HCT116 (cell line): Measurements from ENCODE around the gene ENDOD1. TPM values are rescaled to one million over a fixed set of nuclear protein-coding genes. Genes with fewer than 3 reads are reported as not detected.

Source experiments
- ATAC-seq: fragments of 200-7000 bp; cut with Tn5 transposase; 2 replicates; pipeline ENCODE4 v1.9.1; 2020; ENCODE audit warnings: mild to moderate bottlenecking, moderate library complexity
- BruUV-seq: library from RNA; stranded (reverse); fragments of 400-500 nt; replicated peaks from 2 replicates; lab custom pipeline; 2021; lab: Mats Ljungman, UMichigan
- CTCF ChIA-PET: fragments of 300-600 bp; sonication (Branson Sonifier 250); formaldehyde crosslinking; loops from one replicate; lab custom pipeline; 2021; ENCODE audit warnings: antibody characterized with exemption; lab: Charles Lee
- POLR2A ChIA-PET: fragments of 300-600, 350-600 bp; sonication (Branson Sonifier 250); formaldehyde crosslinking; loops from one replicate; lab custom pipeline; 2021; ENCODE audit warnings: antibody characterized with exemption; lab: Charles Lee
- RAD21 ChIA-PET, 2 experiments: fragments of 300-600 bp; sonication (Branson Sonifier 250); formaldehyde crosslinking; loops; one replicate each; lab custom pipeline; 2023; ENCODE audit warnings: low total read pairs in 2 of 2; ENCODE audit not compliant: uncharacterized antibody in 2 of 2, unreplicated experiment in 2 of 2, low non-redundant PET in 1 of 2; lab: Charles Lee
- DNase-seq: peaks from one replicate; pipeline ENCODE4 v3.0.0-alpha.2; 2010; ENCODE audit warnings: low read depth, low spot score
- H2AFZ ChIP-seq: fragments of 200-600 bp; shearing (Covaris generic), sonication (generic); 2 replicates; pipeline ENCODE4 v1.6.1; 2017; ENCODE audit warnings: low read depth, mixed run types, mixed read lengths, antibody characterized with exemption, low read length; ENCODE audit not compliant: poor library complexity, severe bottlenecking
- H3K27ac ChIP-seq: 2 replicates; pipeline ENCODE4 v1.5.1; 2012; ENCODE audit warnings: low read depth, low read length
- H3K27me3 ChIP-seq: fragments of 200-600 bp; sonication (generic); 2 replicates; pipeline ENCODE4 v1.6.1; 2016; ENCODE audit warnings: mixed run types, low read length, mixed read lengths; ENCODE audit not compliant: insufficient read depth
- H3K36me3 ChIP-seq, 2 experiments: fragments of 200-500 bp in 1 of 2; fragments of 200-600 bp in 1 of 2; sonication (Bioruptor generic) in 1 of 2; sonication (generic) in 1 of 2; 2 replicates each; pipeline versions ENCODE4 v1.5.1 to v1.6.1; 2014 to 2016; ENCODE audit warnings: low read length in 2 of 2, inconsistent platforms in 1 of 2, mixed read lengths in 1 of 2, mixed run types in 1 of 2; ENCODE audit not compliant: insufficient read depth in 2 of 2, control insufficient read depth in 1 of 2
- H3K4me1 ChIP-seq, 2 experiments: fragments of 200-600 bp in 1 of 2; sonication (generic) in 1 of 2; 2 replicates each; pipeline versions ENCODE4 v1.5.1 to v1.6.1; 2012 to 2017; ENCODE audit warnings: low read length in 2 of 2, inconsistent platforms in 1 of 2, mild to moderate bottlenecking in 1 of 2, mixed read lengths in 1 of 2, mixed run types in 1 of 2, moderate library complexity in 1 of 2; ENCODE audit not compliant: insufficient read depth in 2 of 2, control insufficient read depth in 1 of 2
- H3K4me2 ChIP-seq: fragments of 200-600 bp; sonication (generic); 2 replicates; pipeline ENCODE4 v1.6.1; 2017; ENCODE audit warnings: mixed run types, low read length, mixed read lengths
- H3K4me3 ChIP-seq, 2 experiments: fragments of 200-600 bp in 1 of 2; sonication (generic) in 1 of 2; replicated peaks in 1 of 2; 2 replicates each; pipeline ENCODE4 v1.5.1; 2011 to 2016; ENCODE audit warnings: low read length in 2 of 2, control low read depth in 1 of 2, low read depth in 1 of 2, mild to moderate bottlenecking in 1 of 2, mixed read lengths in 1 of 2, mixed run types in 1 of 2
- H3K79me2 ChIP-seq: fragments of 200-600 bp; sonication (generic); 2 replicates; pipeline ENCODE4 v1.6.1; 2017; ENCODE audit warnings: mild to moderate bottlenecking, mixed run types, low read length, moderate library complexity, mixed read lengths; ENCODE audit not compliant: insufficient read depth
- H3K9ac ChIP-seq: fragments of 200-600 bp; sonication (generic); 2 replicates; pipeline ENCODE4 v1.6.1; 2016; ENCODE audit warnings: low read length, mixed read lengths
- H3K9me2 ChIP-seq: fragments of 200-600 bp; sonication (generic), shearing (Covaris generic); 2 replicates; pipeline ENCODE4 v1.6.1; 2017; ENCODE audit warnings: mixed run types, mild to moderate bottlenecking, moderate library complexity; ENCODE audit not compliant: insufficient read depth
- H3K9me3 ChIP-seq, 2 experiments: fragments of 200-500 bp in 1 of 2; fragments of 200-600 bp in 1 of 2; sonication (Bioruptor generic) in 1 of 2; sonication (generic) in 1 of 2; 2 replicates each; pipeline ENCODE4 v1.6.1; 2014 to 2017; ENCODE audit warnings: low read length in 2 of 2, mixed read lengths in 2 of 2, inconsistent platforms in 1 of 2, low read depth in 1 of 2, mild to moderate bottlenecking in 1 of 2, mixed run types in 1 of 2, moderate library complexity in 1 of 2; ENCODE audit not compliant: control insufficient read depth in 1 of 2, insufficient read depth in 1 of 2
- H4K20me1 ChIP-seq: fragments of 200-600 bp; sonication (generic), shearing (Covaris generic); 2 replicates; pipeline ENCODE4 v1.6.1; 2017; ENCODE audit warnings: mixed run types, mild to moderate bottlenecking, moderate library complexity; ENCODE audit not compliant: insufficient read depth
- CBX3 ChIP-seq: IDR thresholded peaks from 2 replicates; pipeline ENCODE4 v1.6.1; 2012; ENCODE audit warnings: low read depth
- CEBPB ChIP-seq: IDR thresholded peaks from 2 replicates; pipeline ENCODE4 v1.6.1; 2012; ENCODE audit warnings: low read depth
- ELF1 ChIP-seq: IDR thresholded peaks from 2 replicates; pipeline ENCODE4 v1.6.1; 2012; ENCODE audit warnings: low read depth, borderline replicate concordance
- EZH2 ChIP-seq: fragments of 200-600 bp; sonication (generic); IDR thresholded peaks from 2 replicates; pipeline ENCODE4 v1.6.1; 2017; ENCODE audit warnings: antibody characterized with exemption, mixed run types
- EZH2phosphoT487 ChIP-seq: fragments of 200-600 bp; IDR thresholded peaks from 2 replicates; pipeline ENCODE4 v1.6.1; 2018; ENCODE audit warnings: antibody characterized with exemption, borderline replicate concordance
- JUND ChIP-seq: IDR thresholded peaks from 2 replicates; pipeline ENCODE4 v1.6.1; 2012
- POLR2A ChIP-seq: IDR thresholded peaks from 2 replicates; pipeline ENCODE4 v1.7.0; 2011; ENCODE audit warnings: borderline replicate concordance; ENCODE audit not compliant: insufficient read depth, insufficient read length; ENCODE audit errors: extremely low read depth
- REST ChIP-seq: IDR thresholded peaks from 2 replicates; pipeline ENCODE4 v1.6.1; 2012; ENCODE audit warnings: low read depth
- SP1 ChIP-seq: IDR thresholded peaks from 2 replicates; pipeline ENCODE4 v1.6.1; 2012; ENCODE audit warnings: low read depth
- TCF7L2 ChIP-seq: IDR thresholded peaks from 2 replicates; pipeline ENCODE4 v1.7.0; 2011; ENCODE audit warnings: borderline replicate concordance, inconsistent platforms; ENCODE audit not compliant: insufficient read depth, insufficient read length; ENCODE audit errors: extremely low read depth
- ZFX ChIP-seq: fragments of 450-650 bp; IDR thresholded peaks from 2 replicates; pipeline ENCODE4 v1.6.1; 2017
- ZNF274 ChIP-seq: fragments of 200-500 bp; sonication (Bioruptor generic); IDR thresholded peaks from 2 replicates; pipeline ENCODE4 v1.6.1; 2014; ENCODE audit warnings: mild to moderate bottlenecking, low read depth, low read length, inconsistent platforms
- intact Hi-C: fragments of 100-400 bp; cut with micrococcal nuclease; formaldehyde crosslinking; loops from 2 replicates; pipeline ENCODE4 v1.10.0; 2022
- total RNA-seq: library from RNA; stranded (reverse); gene quantifications from one replicate; pipeline ENCODE4 v1.2.1, GENCODE V29; 2021; ENCODE audit not compliant: unreplicated experiment
- TF ChIP-seq, protein P1 (sequence below): IDR thresholded peaks from 2 replicates; pipeline ENCODE4 v1.6.1; 2011; ENCODE audit warnings: mild to moderate bottlenecking, low read length, moderate library complexity; ENCODE audit not compliant: insufficient replicate concordance; ENCODE audit errors: extremely low read depth
- TF ChIP-seq, protein P2 (sequence below), 3 experiments: fragments of 200-600 bp in 1 of 3; sonication (generic) in 1 of 3; IDR thresholded peaks in 2 of 3; conservative IDR thresholded peaks in 1 of 3; 2 replicates each; pipeline ENCODE4 v1.5.1; 2012 to 2017; ENCODE audit warnings: low read depth in 2 of 3, low read length in 2 of 3, antibody characterized with exemption in 1 of 3, borderline replicate concordance in 1 of 3, control low read depth in 1 of 3, mild to moderate bottlenecking in 1 of 3, mixed read lengths in 1 of 3, mixed run types in 1 of 3, moderate library complexity in 1 of 3; ENCODE audit not compliant: insufficient read depth in 1 of 3
- TF ChIP-seq, protein P3 (sequence below): IDR thresholded peaks from 2 replicates; pipeline ENCODE4 v1.6.1; 2012

Gene ENDOD1
- total RNA-seq, 1 experiment from 2014 or later, result 33.6 TPM

DNA sequence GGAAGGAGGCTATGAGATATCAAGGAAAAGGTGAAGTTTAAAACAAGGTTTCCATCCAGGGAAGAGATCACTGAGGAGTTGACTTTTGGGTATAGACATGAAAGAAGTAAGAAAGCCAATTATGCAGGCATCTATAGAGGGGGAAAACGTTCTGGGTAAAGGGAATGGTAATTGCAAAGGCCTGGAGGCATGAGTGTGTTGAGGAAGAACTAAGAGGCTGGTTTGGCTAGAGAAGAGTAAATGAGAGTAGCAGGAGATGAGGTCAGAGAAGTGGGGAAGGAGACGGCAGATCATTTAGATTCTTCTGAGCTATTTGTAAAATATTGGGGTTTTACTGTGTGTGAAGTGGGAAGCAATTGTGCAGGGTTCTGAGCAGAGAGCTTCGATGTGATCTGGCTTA, 7.6 kb downstream of the ENDOD1 start (continued):
- TF ChIP-seq REST, result no peak
- TF ChIP-seq ZFX, result no peak

DNA sequence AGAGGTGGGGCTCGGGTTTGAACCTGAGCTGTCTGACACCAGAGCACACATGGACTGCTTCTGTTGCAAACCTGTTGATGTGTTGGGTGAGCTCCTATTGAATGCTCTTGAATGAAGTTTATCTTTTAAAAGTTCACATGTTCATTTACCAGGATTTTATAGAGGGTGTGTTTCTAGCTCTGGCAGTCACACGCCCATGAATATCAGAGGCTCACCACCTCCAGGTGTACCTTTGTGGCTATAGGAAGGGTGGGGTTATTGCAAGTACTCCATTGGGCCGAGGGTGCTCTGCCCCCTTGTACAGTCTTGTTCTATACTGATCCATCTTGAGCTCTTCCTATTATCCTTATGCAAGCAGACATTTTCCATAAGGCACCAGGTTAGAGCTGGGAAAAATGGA, 9.2 kb downstream of the ENDOD1 start:
- H3K9ac ChIP-seq, result no peak overlapping the region
- no peaks in the 10 kb centered on the region for H4K20me1 ChIP-seq
- H2AFZ ChIP-seq, result no peak overlapping the region
- no peaks in the 10 kb centered on the region for H3K36me3 ChIP-seq
- intact Hi-C loops, result no loop called here
- no peak for DNase-seq
- H3K4me3 ChIP-seq, result no peak overlapping the region
- no peak overlapping the region for H3K4me2 ChIP-seq
- ChIA-PET RAD21 (no interaction called here), POLR2A (no interaction called here), CTCF (no interaction called here)
- BruUV-seq, result no TSS peak
- H3K79me2 ChIP-seq, result peaks cover 40% of the 10 kb centered on the region; the same call in 1 of the 2 replicates
- H3K27ac ChIP-seq, result no peak overlapping the region
- no peaks in the 10 kb centered on the region for H3K27me3 ChIP-seq
- no peaks in the 10 kb centered on the region for H3K9me2 ChIP-seq
- peaks cover 21 to 34% of the 10 kb centered on the region in 2 experiments for H3K4me1 ChIP-seq
- no peak for ATAC-seq
- H3K9me3 ChIP-seq, result no peaks in the 10 kb centered on the region
- TF ChIP-seq CEBPB, result no peak
- TF ChIP-seq, protein P1, sequence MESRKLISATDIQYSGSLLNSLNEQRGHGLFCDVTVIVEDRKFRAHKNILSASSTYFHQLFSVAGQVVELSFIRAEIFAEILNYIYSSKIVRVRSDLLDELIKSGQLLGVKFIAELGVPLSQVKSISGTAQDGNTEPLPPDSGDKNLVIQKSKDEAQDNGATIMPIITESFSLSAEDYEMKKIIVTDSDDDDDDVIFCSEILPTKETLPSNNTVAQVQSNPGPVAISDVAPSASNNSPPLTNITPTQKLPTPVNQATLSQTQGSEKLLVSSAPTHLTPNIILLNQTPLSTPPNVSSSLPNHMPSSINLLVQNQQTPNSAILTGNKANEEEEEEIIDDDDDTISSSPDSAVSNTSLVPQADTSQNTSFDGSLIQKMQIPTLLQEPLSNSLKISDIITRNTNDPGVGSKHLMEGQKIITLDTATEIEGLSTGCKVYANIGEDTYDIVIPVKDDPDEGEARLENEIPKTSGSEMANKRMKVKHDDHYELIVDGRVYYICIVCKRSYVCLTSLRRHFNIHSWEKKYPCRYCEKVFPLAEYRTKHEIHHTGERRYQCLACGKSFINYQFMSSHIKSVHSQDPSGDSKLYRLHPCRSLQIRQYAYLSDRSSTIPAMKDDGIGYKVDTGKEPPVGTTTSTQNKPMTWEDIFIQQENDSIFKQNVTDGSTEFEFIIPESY, result no peak
- no peak for TF ChIP-seq JUND
- no peak for TF ChIP-seq EZH2phosphoT487
- no peak for TF ChIP-seq CBX3
- TF ChIP-seq POLR2A, result no peak
- TF ChIP-seq, protein P2, sequence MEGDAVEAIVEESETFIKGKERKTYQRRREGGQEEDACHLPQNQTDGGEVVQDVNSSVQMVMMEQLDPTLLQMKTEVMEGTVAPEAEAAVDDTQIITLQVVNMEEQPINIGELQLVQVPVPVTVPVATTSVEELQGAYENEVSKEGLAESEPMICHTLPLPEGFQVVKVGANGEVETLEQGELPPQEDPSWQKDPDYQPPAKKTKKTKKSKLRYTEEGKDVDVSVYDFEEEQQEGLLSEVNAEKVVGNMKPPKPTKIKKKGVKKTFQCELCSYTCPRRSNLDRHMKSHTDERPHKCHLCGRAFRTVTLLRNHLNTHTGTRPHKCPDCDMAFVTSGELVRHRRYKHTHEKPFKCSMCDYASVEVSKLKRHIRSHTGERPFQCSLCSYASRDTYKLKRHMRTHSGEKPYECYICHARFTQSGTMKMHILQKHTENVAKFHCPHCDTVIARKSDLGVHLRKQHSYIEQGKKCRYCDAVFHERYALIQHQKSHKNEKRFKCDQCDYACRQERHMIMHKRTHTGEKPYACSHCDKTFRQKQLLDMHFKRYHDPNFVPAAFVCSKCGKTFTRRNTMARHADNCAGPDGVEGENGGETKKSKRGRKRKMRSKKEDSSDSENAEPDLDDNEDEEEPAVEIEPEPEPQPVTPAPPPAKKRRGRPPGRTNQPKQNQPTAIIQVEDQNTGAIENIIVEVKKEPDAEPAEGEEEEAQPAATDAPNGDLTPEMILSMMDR (IDR thresholded peaks at IDR 0.05 in 2 of 3, conservative IDR thresholded peaks at IDR 0.05 in 1 of 3; ENCODE audit: borderline replicate concordance in 1 of 3, insufficient read depth in 1 of 3, low read depth in 2 of 3, low read length in 2 of 3), result no peak
- no peak for TF ChIP-seq ELF1
- no peak for TF ChIP-seq SP1
- no peak for TF ChIP-seq ZNF274
- TF ChIP-seq ZFX, result no peak
- TF ChIP-seq, protein P3, sequence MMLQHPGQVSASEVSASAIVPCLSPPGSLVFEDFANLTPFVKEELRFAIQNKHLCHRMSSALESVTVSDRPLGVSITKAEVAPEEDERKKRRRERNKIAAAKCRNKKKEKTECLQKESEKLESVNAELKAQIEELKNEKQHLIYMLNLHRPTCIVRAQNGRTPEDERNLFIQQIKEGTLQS, result no peak
- no peak for TF ChIP-seq EZH2
- TF ChIP-seq TCF7L2, result no peak
